Measurements from ENCODE around the gene IP6K2. TPM values are rescaled to one million over a fixed set of nuclear protein-coding genes. Genes with fewer than 3 reads are reported as not detected.

The IP6K2 gene
- total RNA-seq, 2 experiments from 2014 or later, result 52.7 to 57.8 TPM

GRCh38 chr3:48674505-48674904, 42.5 kb downstream of the IP6K2 start:
- ChIA-PET POLR2A (interaction anchor here (0.8 to 1.6 kb wide), 7 partner anchors 9 to 302 kb away, joined by 3 to 5 read pairs (median 4); partner anchors contain the start of genes CELSR3 and SLC26A6), CTCF (interaction anchor here (0.5 to 1.4 kb wide), 2 partner anchors 9 to 12 kb away, joined by 3 to 5 read pairs; no protein-coding TSS in a partner anchor)
- peaks cover 7% of the 10 kb centered on the region for H3K4me1 Mint-ChIP-seq
- no peak for DNase-seq
- H3K9me3 Mint-ChIP-seq, result no peaks in the 10 kb centered on the region
- no peaks in the 10 kb centered on the region for H3K27me3 Mint-ChIP-seq
- peaks cover 45% of the 10 kb centered on the region for H3K36me3 Mint-ChIP-seq (ENCODE audit: low read depth)
- H3K27ac Mint-ChIP-seq, result no peak overlapping the region
- H3K4me3 Mint-ChIP-seq, result no peak overlapping the region

DNA sequence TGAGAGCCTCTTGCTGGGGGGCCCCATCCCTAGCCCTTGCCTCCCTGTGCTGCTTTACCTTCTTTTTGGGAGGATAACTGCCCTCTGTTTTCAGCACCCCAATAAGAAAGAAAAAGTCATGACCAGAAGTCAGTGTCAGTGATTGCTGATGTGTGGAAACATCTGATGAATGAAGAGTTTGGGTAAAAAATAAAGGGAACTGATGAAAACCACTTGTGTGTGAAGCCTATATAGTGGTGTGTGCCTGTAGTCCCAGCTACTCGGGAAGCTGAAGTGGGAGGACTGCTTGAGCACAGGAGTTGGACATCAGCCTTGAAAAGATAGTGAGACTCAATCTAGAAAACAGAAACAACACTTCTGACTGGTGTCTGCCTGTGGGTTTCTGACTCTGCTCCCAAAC, 44.5 kb downstream of the IP6K2 start:
- Mint-ChIP-seq H3K27ac (no peak overlapping the region), H3K36me3 (ENCODE audit: low read depth) (peaks cover 30% of the 10 kb centered on the region), H3K9me3 (no peaks in the 10 kb centered on the region), H3K27me3 (no peaks in the 10 kb centered on the region), H3K4me1 (no peaks in the 10 kb centered on the region), H3K4me3 (no peak overlapping the region)
- ChIA-PET CTCF (no interaction called here), POLR2A (no interaction called here)
- no peak for DNase-seq

DNA sequence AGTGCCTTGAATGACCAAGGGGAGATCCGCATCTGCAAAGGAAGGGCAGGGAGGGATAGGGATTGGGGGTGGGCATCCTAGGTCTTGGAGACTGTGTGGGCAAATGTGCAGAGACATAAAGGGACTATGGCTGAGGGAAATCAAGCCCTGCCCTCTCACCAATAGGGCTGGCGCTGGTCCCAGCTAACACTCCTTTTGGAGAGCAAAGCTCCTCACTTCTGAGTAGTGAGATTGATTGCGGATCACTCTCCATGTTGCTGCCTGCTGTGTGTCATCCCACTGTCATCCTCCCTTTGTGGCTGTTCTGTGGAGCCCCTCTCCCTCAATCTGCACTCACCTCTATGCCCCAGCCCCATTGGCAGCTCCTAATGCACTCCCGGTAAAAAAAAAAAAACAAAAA, 52.1 kb downstream of the IP6K2 start:
- Mint-ChIP-seq H3K27me3 (peaks cover 4% of the 10 kb centered on the region), H3K9me3 (no peaks in the 10 kb centered on the region), H3K4me3 (no peak overlapping the region), H3K27ac (no peak overlapping the region), H3K36me3 (ENCODE audit: low read depth) (peaks cover 8% of the 10 kb centered on the region), H3K4me1 (peaks cover 23% of the 10 kb centered on the region)
- ChIA-PET POLR2A (interaction anchor here (1.1 to 2.3 kb wide), 4 partner anchors 9 to 428 kb away, joined by 3 to 7 read pairs (median 4); no protein-coding TSS in a partner anchor), CTCF (interaction anchor here (0.9 to 2.1 kb wide), 7 partner anchors 10 to 429 kb away, joined by 3 to 6 read pairs (median 4); partner anchors contain the start of genes IP6K2, NCKIPSD, QRICH1 and UQCRC1)
- no peak for DNase-seq

DNA sequence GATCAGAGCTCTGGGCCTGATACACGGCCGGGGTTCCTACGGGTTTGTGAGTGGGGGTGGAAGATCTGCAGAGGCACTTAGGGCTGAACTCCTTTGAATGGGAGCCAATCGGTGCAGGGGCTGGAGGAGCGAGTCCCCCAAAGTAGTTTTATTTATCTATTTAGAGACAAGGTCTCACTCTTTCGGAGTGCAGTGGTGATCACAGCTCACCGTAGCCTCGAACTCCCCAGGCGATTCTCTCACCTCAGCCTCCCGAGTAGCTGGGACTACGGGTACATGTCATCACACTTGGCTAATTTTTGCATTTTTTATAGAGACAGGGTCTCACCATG, 52.7 kb downstream of the IP6K2 start:
- H3K4me3 Mint-ChIP-seq, result peak overlapping the region; percentile 81
- H3K27ac Mint-ChIP-seq, result no peak overlapping the region
- no peaks in the 10 kb centered on the region for H3K9me3 Mint-ChIP-seq
- ChIA-PET CTCF (interaction anchor here (0.9 to 3.5 kb wide), 9 partner anchors 9 to 430 kb away, joined by 3 to 19 read pairs (median 4); partner anchors contain the start of genes IP6K2, NCKIPSD, QRICH1 and SLC26A6), POLR2A (interaction anchor here (0.7 to 2.3 kb wide), 5 partner anchors 10 to 430 kb away, joined by 3 to 7 read pairs (median 4); partner anchors contain the start of gene QRICH1)
- DNase-seq, result no peak
- H3K4me1 Mint-ChIP-seq, result peaks cover 23% of the 10 kb centered on the region
- peaks cover 4% of the 10 kb centered on the region for H3K27me3 Mint-ChIP-seq
- peaks cover 8% of the 10 kb centered on the region for H3K36me3 Mint-ChIP-seq (ENCODE audit: low read depth)

DNA sequence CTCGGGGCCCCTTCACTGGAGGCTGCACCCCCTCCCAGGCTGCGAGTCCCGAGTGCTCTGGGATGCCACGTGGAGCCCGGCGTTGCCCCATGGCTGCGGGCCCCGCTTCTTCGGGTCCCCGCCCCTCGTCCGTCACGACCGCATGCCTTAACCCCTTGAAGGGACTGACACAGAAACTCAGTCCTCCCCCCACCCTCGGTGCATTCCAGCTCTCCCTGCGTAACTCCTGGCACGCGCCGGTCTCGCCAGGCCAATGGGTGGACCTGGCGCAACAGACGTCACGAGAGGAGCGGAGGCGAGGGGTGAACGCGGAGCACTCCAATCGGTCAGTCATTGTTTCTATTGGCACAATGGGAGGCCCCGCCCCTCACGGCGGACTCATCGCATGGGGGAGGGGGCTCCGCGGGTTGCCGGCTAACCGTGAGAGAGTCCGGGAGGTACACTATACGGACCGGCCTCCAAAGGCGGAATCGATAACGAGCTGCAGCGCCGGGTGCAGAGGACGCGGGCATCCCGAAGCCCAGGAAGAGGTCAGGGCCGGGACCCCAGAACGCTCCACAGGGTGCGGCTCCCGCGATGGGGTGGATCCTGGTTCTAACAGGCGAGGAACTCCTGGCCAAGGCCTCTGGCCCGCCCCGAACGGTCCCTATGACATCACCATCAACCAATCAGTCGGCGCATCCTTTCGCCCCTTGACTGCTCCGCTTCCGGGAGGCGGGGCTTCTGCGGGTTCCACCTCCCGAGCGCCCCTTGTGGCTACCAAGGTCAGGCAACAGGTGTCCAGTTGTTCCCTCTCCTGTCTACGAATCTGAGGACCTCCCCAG, 53.3 kb downstream of the IP6K2 start:
- ChIA-PET POLR2A (interaction anchor here (0.7 to 2.8 kb wide), 11 partner anchors 11 to 476 kb away, joined by 3 to 25 read pairs (median 3); partner anchors contain the start of genes CDC25A, PFKFB4, QRICH1 and SLC26A6), CTCF (interaction anchor here (0.8 to 3.5 kb wide), 12 partner anchors 8 to 430 kb away, joined by 3 to 19 read pairs (median 4); partner anchors contain the start of genes IP6K2, NCKIPSD, QRICH1 and SLC26A6)
- Mint-ChIP-seq H3K4me1 (peaks cover 23% of the 10 kb centered on the region), H3K9me3 (no peaks in the 10 kb centered on the region), H3K27me3 (peaks cover 4% of the 10 kb centered on the region), H3K27ac (peak overlapping the region; percentile 78), H3K36me3 (ENCODE audit: low read depth) (peaks cover 8% of the 10 kb centered on the region), H3K4me3 (peak overlapping the region; percentile 81)
- peak; percentile 97 for DNase-seq

- Mint-ChIP-seq H3K4me1 (peaks cover 23% of the 10 kb centered on the region), H3K27ac (peak within 1 kb of the TSS; percentile 78), H3K9me3 (no peaks in the 10 kb centered on the region), H3K4me3 (peak within 1 kb of the TSS; percentile 81), H3K27me3 (peaks cover 4% of the 10 kb centered on the region), H3K36me3 (ENCODE audit: low read depth) (peaks cover 6% of the 10 kb centered on the region)
- ChIA-PET CTCF (interaction anchor here (0.8 to 3.5 kb wide), 5 partner anchors 22 to 53 kb away, joined by 3 to 19 read pairs (median 4); partner anchors contain the start of genes NCKIPSD, SLC26A6 and UQCRC1), POLR2A (interaction anchor here (0.7 to 2.8 kb wide), 13 partner anchors 12 to 475 kb away, joined by 3 to 25 read pairs (median 3); partner anchors contain the start of genes CDC25A, IP6K2, PFKFB4 and QRICH1)
- DNase-seq, result peak; percentile 83
These were observed 54.1 kb downstream of the IP6K2 start, which contains the start of gene CELSR3 for GRCh38 chr3:48662753-48663488. Gene CELSR3 (minus strand): TSS chr3:48662886. CDS start chr3:48662634, 252 bp downstream.

DNA sequence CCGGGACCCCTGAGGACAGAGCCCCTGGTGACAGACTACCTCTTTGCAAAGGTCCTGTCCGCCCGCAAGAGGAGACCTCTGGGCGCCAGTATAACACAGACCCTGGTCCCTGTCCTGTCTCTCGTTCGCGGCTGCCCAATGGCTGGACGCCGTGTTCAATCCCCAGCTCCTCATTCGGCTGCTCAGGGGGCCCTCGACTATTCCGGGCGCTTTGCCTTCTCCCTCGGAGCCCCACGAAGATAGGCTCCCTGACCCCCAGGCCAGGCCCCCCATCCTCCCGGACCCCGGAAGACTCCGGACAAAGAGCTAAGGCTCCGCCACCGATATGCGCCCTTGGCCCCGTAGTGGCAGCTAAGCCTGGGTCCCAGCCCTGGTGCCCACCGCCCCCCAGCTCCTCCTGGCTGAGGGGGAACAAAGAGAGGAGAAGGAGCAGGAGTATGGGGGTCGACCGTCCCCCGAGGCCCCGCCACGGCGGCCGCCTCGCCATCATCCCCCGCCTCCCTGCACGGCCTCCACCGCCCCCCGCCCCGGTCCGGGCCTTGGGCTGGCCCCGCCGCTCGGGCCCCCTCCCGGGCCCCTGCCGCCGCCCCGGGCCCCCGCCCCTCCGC, 54.8 kb downstream of the IP6K2 start:
- Mint-ChIP-seq H3K4me1 (peaks cover 29% of the 10 kb centered on the region), H3K9me3 (no peaks in the 10 kb centered on the region), H3K36me3 (ENCODE audit: low read depth) (peaks cover 6% of the 10 kb centered on the region), H3K27me3 (peaks cover 4% of the 10 kb centered on the region), H3K27ac (no peak overlapping the region), H3K4me3 (peak overlapping the region; percentile 43)
- DNase-seq, result no peak
- ChIA-PET POLR2A (interaction anchor here (1.0 to 2.8 kb wide), 10 partner anchors 12 to 431 kb away, joined by 3 to 25 read pairs (median 4); partner anchors contain the start of genes IP6K2, QRICH1 and SLC26A6), CTCF (interaction anchor here (0.9 to 3.5 kb wide), 5 partner anchors 24 to 394 kb away, joined by 3 to 19 read pairs (median 4); partner anchors contain the start of genes NCKIPSD, SLC26A6 and UQCRC1)

GRCh38 chr3:48661501-48662144, 55.4 kb downstream of the IP6K2 start:
- H3K36me3 Mint-ChIP-seq (ENCODE audit: low read depth), result peaks cover 6% of the 10 kb centered on the region
- H3K27me3 Mint-ChIP-seq, result peaks cover 4% of the 10 kb centered on the region
- CTCF ChIA-PET, result interaction anchor here (0.9 to 3.5 kb wide), 4 partner anchors 24 to 394 kb away, joined by 3 to 19 read pairs (median 8); partner anchors contain the start of genes NCKIPSD and SLC26A6
- H3K4me1 Mint-ChIP-seq, result peaks cover 35% of the 10 kb centered on the region
- H3K9me3 Mint-ChIP-seq, result no peaks in the 10 kb centered on the region
- POLR2A ChIA-PET, result interaction anchor here (1.0 to 2.8 kb wide), 6 partner anchors 13 to 56 kb away, joined by 3 to 25 read pairs (median 4); partner anchors contain the start of genes IP6K2 and SLC26A6
- peak overlapping the region; percentile 43 for H3K4me3 Mint-ChIP-seq
- DNase-seq, result peak; percentile 80
- peak overlapping the region; percentile 21 for H3K27ac Mint-ChIP-seq

DNA sequence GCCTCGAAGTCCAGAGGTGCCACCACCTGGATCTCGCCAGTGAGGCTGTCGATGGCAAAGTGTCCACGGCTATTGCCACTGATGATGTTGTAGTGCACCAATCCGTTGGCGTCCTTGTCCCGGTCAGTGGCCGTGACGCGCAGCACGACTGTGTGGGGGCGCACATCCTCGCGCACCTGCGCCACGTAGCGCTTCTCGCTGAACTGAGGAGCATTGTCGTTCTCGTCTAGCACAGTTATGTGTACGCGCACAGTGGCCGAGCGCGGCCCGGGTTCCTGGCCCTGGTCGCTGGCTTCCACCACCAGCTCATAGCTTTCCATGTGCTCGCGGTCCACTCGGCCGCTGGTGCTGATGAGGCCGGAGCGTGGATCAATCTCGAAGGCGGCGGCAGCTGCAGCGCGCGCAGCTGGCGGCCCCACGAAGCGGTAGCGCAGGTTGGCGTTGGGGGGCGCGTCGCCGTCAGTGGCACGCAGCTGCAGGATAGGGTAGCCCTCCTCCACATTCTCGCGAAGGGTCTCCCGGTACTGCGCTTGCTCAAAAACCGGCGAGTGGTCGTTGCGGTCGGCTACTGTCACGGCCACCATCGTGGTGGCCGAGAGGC, 56.1 kb downstream of the IP6K2 start:
- no peak overlapping the region for H3K27ac Mint-ChIP-seq
- POLR2A ChIA-PET, result interaction anchor here (1.3 to 2.8 kb wide), 2 partner anchors 26 to 56 kb away, joined by 4 to 25 read pairs; partner anchors contain the start of genes IP6K2 and SLC26A6
- no peak for DNase-seq
- no peaks in the 10 kb centered on the region for H3K9me3 Mint-ChIP-seq
- H3K36me3 Mint-ChIP-seq (ENCODE audit: low read depth), result peaks cover 3% of the 10 kb centered on the region
- peaks cover 36% of the 10 kb centered on the region for H3K4me1 Mint-ChIP-seq
- CTCF ChIA-PET, result interaction anchor here (2.9 to 3.5 kb wide), 2 partner anchors 25 kb away, joined by 13 to 19 read pairs; partner anchors contain the start of genes NCKIPSD and SLC26A6
- H3K4me3 Mint-ChIP-seq, result no peak overlapping the region
- H3K27me3 Mint-ChIP-seq, result peaks cover 4% of the 10 kb centered on the region

DNA sequence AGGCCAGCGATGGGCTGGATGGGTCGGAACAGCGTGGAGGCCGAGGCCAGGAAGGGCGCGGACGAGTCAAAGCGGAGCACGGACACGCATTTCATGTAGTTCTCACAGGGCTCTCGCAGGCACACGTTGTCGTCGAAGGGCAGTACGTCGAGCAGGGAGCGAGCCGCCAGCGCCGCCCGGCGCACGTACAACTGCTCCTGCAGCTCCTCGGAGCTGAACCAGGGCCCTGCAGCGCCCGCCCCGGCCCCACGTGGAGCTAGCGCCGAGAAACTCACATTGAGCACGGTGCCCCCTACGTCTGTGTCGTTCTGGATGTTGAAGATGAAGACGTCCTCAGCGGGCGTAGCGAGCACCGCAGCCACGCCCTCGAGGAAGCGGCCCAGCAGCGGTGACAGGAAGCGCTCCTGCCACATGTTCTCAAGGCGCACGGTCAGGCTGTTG, 60.2 kb downstream of the IP6K2 start:
- Mint-ChIP-seq H3K27ac (peak overlapping the region; percentile 72), H3K27me3 (no peaks in the 10 kb centered on the region), H3K4me1 (peaks cover 31% of the 10 kb centered on the region), H3K4me3 (peak overlapping the region; percentile 68), H3K9me3 (no peaks in the 10 kb centered on the region), H3K36me3 (ENCODE audit: low read depth) (peaks cover 3% of the 10 kb centered on the region)
- peak; percentile 47 for DNase-seq
- ChIA-PET POLR2A (interaction anchor here (1.1 to 2.6 kb wide), 4 partner anchors 17 to 184 kb away, joined by 5 to 11 read pairs (median 6); partner anchors contain the start of genes IP6K2 and SLC26A6), CTCF (interaction anchor here (0.8 to 2.3 kb wide), 4 partner anchors 12 to 256 kb away, joined by 3 to 12 read pairs (median 3); partner anchors contain the start of gene SLC26A6)

Data from activated CD4-positive, alpha-beta memory T cell treated with anti-CD3 and anti-CD28 coated beads, Interleukin-2, amount 10 ng/mL, durations not matched to agents 7 days and 5 days (primary cell).